Psoas muscle (tissue), 8 donors: ENCODE measurements around the gene TEDC2. TPM values are rescaled to one million over a fixed set of nuclear protein-coding genes. Genes with fewer than 3 reads are reported as not detected.

Experiments used
- ATAC-seq, 4 donors: fragments of 200-7000 bp; cut with Tn5 transposase; one replicate each; pipeline ENCODE4 v1.9.1; 2020; ENCODE audit warnings: moderate library complexity in 3 of 4, mild to moderate bottlenecking in 2 of 4
- DNase-seq, 2 donors: peaks; one replicate each; pipeline ENCODE4 v3.0.0-alpha.2; 2020
- H3K27ac ChIP-seq: fragments of 200-600 bp; one replicate; pipeline ENCODE4 v1.8.0; 2022
- H3K27me3 ChIP-seq, 3 donors: fragments of 200-600 bp in 1 of 3; one replicate each; pipeline versions ENCODE4 v1.6.1 to v1.8.0; 2013 to 2022; ENCODE audit warnings: low read length in 2 of 3, mild to moderate bottlenecking in 2 of 3, moderate library complexity in 1 of 3; ENCODE audit not compliant: insufficient read depth in 3 of 3
- H3K36me3 ChIP-seq, 2 donors: fragments of 200-600 bp in 1 of 2; one replicate each; pipeline versions ENCODE4 v1.6.1 to v1.8.0; 2013 to 2022; ENCODE audit warnings: low read depth in 1 of 2, mild to moderate bottlenecking in 1 of 2, moderate library complexity in 1 of 2; ENCODE audit not compliant: insufficient read depth in 1 of 2
- H3K4me1 ChIP-seq: fragments of 200-600 bp; one replicate; pipeline ENCODE4 v1.8.0; 2022
- H3K4me3 ChIP-seq: fragments of 200-600 bp; one replicate; pipeline ENCODE4 v1.8.0; 2022; ENCODE audit warnings: mild to moderate bottlenecking
- H3K9me3 ChIP-seq: fragments of 200-600 bp; one replicate; pipeline ENCODE4 v1.8.0; 2022
- WGBS, 3 donors: extraction: QIAGEN DNeasy Blood & Tissue Kit; methylation state at CpG; one replicate each; pipeline versions ENCODE4 v1.1.6 to v1.1.7; 2013; 5-methylcytosine and 5-hydroxymethylcytosine counted together
- intact Hi-C, 2 donors: fragments of 100-400 bp; cut with DNase I; formaldehyde crosslinking; loops; one replicate each; pipeline versions ENCODE4 v1.11.0 to v1.14.2; 2022
- polyA plus RNA-seq, 3 donors: library from polyadenylated mRNA; stranded (reverse); fragments of 200-250 nt; gene quantifications; one replicate each; pipeline ENCODE4 v1.2.3, GENCODE V29; 2013
- total RNA-seq, 4 donors: library from RNA; stranded (reverse); fragmentation: NEBNext Ultra II Directional in 2 of 4; extraction: Animal tissue kit (Norgen Biotek cat#: 25700) in 2 of 4; gene quantifications; one replicate each; pipeline versions ENCODE4 v1.2.1 to v1.2.4, GENCODE V29; 2021 to 2023
- TF ChIP-seq, protein P1 (sequence below): fragments of 200-600 bp; IDR thresholded peaks from one replicate; pipeline ENCODE4 v1.8.0; 2022; ENCODE audit warnings: antibody characterized with exemption
- donor health status: healthy with polysubstance abuse.
- donor health status: DM: no; HTN: no; CAD: no; lungs with moderate emphysema.
- donor health status: Bipolar disorder and iron deficiency.
- donor health status: healthy.
- donor health status: DM: yes; HTN: yes; CAD: no.
- donor health status: DM: no; HTN: no; CAD: no.
- donor health status: DM: no; HTN: no; CAD: no.
- donor health status: DM: yes; HTN: yes; CAD: no.

The TEDC2 gene
- total and polyA plus RNA-seq, 7 donors = 0.25 to 3.0 (median 0.61) TPM

DNA sequence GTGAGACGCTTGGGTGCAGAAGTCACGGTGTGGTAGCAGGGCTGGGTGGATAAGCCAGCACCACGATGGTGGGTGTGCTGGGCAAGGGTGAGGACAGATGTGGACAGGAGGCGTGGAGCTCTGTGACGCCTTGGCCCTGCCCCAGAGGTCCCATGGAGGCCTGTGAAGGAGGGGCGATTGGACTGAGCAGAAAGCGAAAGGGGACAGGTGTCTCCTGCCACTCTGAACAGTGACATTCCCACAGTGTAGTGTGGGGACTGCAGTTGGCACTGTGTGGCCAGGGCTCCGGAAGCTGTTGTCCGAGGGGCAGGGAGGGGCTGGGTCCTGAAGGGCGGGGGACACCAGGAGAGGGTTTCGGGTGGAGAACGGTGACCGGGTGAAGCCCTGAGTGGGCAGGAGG lies 22.3 kb downstream of the TEDC2 start:
- Histone ChIP-seq H3K36me3 (no peaks in the 10 kb centered on the region), H3K27me3 (no peaks in the 10 kb centered on the region), H3K4me3 (peak overlapping the region; percentile 56), H3K9me3 (no peaks in the 10 kb centered on the region), H3K27ac (peak overlapping the region; percentile 89), H3K4me1 (peaks cover 37% of the 10 kb centered on the region)
- TF ChIP-seq, protein P1, sequence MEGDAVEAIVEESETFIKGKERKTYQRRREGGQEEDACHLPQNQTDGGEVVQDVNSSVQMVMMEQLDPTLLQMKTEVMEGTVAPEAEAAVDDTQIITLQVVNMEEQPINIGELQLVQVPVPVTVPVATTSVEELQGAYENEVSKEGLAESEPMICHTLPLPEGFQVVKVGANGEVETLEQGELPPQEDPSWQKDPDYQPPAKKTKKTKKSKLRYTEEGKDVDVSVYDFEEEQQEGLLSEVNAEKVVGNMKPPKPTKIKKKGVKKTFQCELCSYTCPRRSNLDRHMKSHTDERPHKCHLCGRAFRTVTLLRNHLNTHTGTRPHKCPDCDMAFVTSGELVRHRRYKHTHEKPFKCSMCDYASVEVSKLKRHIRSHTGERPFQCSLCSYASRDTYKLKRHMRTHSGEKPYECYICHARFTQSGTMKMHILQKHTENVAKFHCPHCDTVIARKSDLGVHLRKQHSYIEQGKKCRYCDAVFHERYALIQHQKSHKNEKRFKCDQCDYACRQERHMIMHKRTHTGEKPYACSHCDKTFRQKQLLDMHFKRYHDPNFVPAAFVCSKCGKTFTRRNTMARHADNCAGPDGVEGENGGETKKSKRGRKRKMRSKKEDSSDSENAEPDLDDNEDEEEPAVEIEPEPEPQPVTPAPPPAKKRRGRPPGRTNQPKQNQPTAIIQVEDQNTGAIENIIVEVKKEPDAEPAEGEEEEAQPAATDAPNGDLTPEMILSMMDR = no peak
- DNase-seq (no peak), ATAC-seq (peak in 3 of 4 donors; percentile 3 to 14 (median 4))
- intact Hi-C loops = no loop called here
- 26 to 35% (median 28%) methylated on average over 13 of the region's 13 CpGs for WGBS, 3 donors

DNA sequence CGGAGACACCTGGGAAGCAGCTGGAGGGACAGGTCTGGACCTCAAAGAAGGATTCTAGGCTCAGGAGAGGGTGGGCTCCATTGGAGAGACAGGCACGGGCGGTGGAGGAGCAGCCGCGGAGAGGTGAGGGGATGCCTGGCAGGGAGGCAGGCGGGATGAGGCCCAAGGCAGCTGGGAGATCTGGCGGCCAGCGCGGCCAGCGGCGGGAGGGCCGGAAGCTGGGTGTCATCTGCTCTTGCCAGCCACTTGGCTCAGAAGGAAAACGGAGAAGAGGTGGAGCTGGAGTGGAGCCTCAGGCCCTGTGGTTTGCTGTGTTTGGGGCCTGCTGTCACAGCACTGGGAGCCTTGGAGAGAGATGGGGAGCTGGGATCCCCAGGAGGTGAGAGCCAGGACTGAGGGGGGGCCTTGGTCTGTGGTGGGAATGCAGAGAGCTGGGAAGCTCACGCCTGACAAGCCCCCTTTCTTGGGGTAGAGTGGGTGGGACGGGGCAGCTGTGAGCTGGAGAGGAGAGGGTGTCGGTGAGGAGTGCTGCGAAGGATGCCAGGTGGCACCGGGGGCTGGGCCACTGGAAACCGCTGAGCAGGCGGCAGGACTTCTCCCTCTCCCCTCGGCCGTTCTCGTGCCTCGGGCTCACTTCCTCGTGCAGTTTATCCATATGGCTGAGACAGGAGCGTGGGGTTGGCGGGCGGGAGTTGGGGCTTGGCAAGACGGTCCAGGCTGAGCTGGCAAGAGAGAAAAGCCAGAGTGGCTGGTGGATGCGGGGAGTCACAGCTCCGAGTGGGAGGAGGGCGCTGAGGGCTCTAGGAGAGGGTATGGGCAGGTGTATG lies 23.0 kb downstream of the TEDC2 start:
- Histone ChIP-seq H3K4me1 (peaks cover 38% of the 10 kb centered on the region), H3K36me3 (no peaks in the 10 kb centered on the region), H3K27me3 (no peaks in the 10 kb centered on the region), H3K4me3 (peak overlapping the region; percentile 56), H3K9me3 (no peaks in the 10 kb centered on the region), H3K27ac (peak overlapping the region; percentile 89)
- intact Hi-C loops = no loop called here
- peak; percentile 78 to 87 for DNase-seq
- TF ChIP-seq, protein P1 = no peak
- WGBS, 3 donors = 23 to 30% (median 24%) methylated on average over 26 to 32 of the region's 32 CpGs
- ATAC-seq = peak; percentile 86 to 94 (median 92)

DNA sequence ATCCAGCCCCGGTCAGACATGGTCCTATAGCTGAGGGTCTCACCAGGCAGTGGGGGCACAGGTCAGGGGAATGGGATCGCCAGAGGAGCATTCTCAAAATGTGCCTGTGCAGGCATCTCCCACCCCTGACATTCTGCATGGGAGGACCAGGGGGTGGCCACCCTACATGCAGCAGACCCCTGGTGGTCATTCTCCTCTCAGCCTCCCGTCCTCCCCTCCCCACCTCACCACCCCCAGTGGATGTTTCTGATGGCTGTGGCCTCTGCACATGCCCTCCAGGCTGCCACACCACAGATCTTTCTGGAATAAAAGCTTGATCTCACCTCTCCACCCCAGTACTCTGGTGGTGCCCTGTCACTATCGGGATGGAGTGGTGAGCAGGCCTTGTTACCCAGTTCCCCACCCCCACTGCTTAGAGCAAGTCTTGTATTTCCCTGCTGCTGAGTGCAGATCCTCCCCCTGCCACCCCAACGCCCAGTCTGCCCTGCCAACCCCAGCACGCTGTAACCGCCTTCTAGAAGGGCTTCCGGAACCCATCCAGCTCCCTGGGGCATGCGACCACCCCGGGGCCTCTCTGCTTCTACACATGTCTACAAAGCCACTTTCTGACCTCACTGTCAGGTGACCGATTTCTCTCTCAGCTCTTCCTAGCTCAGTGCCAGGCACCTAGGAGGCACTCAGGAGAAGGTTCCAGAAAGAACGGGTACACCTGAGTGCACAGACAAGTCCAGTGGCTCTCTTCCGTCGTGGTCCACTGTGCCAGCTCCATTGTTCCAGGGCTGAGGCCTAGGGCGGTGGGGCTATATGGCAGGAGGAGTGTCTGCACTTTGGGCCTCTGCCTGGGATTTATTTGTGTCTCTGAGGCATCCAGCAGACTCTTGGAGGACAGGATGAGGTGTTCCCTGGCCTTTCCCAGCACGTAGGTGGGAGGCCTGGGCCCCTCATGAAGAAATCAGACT lies 24.3 kb downstream of the TEDC2 start:
- Histone ChIP-seq H3K4me1 (peaks cover 38% of the 10 kb centered on the region), H3K27me3 (no peaks in the 10 kb centered on the region), H3K36me3 (no peaks in the 10 kb centered on the region), H3K4me3 (no peak overlapping the region), H3K27ac (peak overlapping the region; percentile 89), H3K9me3 (no peaks in the 10 kb centered on the region)
- WGBS, 3 donors = 66 to 84% (median 71%) methylated on average over 15 to 16 of the region's 16 CpGs
- intact Hi-C loops = no loop called here
- no peak for ATAC-seq
- TF ChIP-seq, protein P1 = no peak
- DNase-seq = no peak

DNA sequence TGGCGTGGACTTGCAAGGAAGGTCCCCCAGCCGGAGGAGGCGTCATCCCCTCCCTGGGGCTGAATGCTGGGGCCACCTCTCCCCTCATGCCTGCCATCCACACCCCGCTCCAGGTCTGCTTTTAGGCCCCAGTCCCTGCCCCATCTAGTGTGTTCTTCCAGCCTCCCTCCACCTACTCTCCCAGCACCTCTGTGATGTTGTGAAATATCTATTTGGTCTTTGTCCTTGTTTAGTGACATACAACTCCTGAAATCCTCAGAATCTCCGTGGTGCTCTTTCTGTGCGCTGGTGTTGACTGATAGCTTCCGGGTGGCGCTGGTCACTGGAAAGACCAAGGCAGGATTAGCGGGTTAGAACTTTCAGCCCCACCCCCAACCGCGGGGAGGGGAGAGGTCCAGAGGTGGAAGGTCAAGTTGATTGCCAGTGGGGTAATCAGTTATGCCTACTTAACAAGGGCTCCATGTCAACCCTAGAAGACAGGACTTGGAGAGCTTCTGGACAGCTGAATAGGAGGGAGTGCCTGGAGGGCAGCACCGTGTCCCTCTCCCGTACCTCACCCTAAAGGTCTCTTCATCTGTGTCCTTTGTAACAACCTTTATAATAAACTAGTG lies 25.1 kb downstream of the TEDC2 start:
- Histone ChIP-seq H3K27me3 (no peaks in the 10 kb centered on the region), H3K4me3 (no peak overlapping the region), H3K27ac (peak overlapping the region; percentile 89), H3K36me3 (no peaks in the 10 kb centered on the region), H3K9me3 (no peaks in the 10 kb centered on the region), H3K4me1 (peaks cover 38% of the 10 kb centered on the region)
- 79 to 83% (median 81%) methylated on average over 13 of the region's 13 CpGs for WGBS, 3 donors
- intact Hi-C loops = loop anchor here in 1 of 2 donors (5.0 kb wide), 1 partner anchor 328 kb away; the partner anchor contains the start of gene TRAF7
- ATAC-seq (no peak), DNase-seq (no peak)
- TF ChIP-seq, protein P1 = no peak
